NCI-H1092 (cell line): ENCODE measurements around the gene FN1.

Experiments used
- DNase-seq: peaks from one replicate; lab custom pipeline; 2025; lab: John Stamatoyannopoulos, UW

Gene FN1

GRCh38 chr2:215382480-215382879 is 53.4 kb downstream of the FN1 start:
- no peak for DNase-seq

- no peak for DNase-seq
These were observed 53.9 kb downstream of the FN1 start for GRCh38 chr2:215382011-215382410.

GRCh38 chr2:215380699-215381098 is 55.2 kb downstream of the FN1 start:
- DNase-seq, result no peak

GRCh38 chr2:215379948-215380347 is 55.9 kb downstream of the FN1 start:
- DNase-seq, result no peak

GRCh38 chr2:215379039-215379438 is 56.8 kb downstream of the FN1 start:
- no peak for DNase-seq

GRCh38 chr2:215378045-215378444 is 57.8 kb downstream of the FN1 start:
- DNase-seq, result no peak

GRCh38 chr2:215377283-215377682 is 58.6 kb downstream of the FN1 start:
- no peak for DNase-seq

- DNase-seq, result no peak
These were observed 59.6 kb downstream of the FN1 start for GRCh38 chr2:215376103-215376780.

GRCh38 chr2:215375467-215375830 is 60.4 kb downstream of the FN1 start:
- no peak for DNase-seq

- DNase-seq, result no peak
These were observed 61.0 kb downstream of the FN1 start for GRCh38 chr2:215374642-215375466.

- no peak for DNase-seq
These were observed 61.9 kb downstream of the FN1 start for GRCh38 chr2:215374002-215374401.

GRCh38 chr2:215372968-215373649 is 62.8 kb downstream of the FN1 start:
- DNase-seq, result no peak

GRCh38 chr2:215371915-215372897 is 63.7 kb downstream of the FN1 start:
- no peak for DNase-seq

- DNase-seq, result no peak
These were observed 65.5 kb downstream of the FN1 start for GRCh38 chr2:215370112-215370965.

GRCh38 chr2:215369181-215369760 is 66.6 kb downstream of the FN1 start:
- no peak for DNase-seq

GRCh38 chr2:215368493-215368809 is 67.4 kb downstream of the FN1 start:
- DNase-seq, result no peak

- no peak for DNase-seq
These were observed 68.0 kb downstream of the FN1 start for GRCh38 chr2:215367662-215368492.

- DNase-seq, result no peak
These were observed 69.3 kb downstream of the FN1 start for GRCh38 chr2:215366440-215367032.

- no peak for DNase-seq
These were observed 70.6 kb downstream of the FN1 start for GRCh38 chr2:215365184-215365658.
